ENCODE data around the gene FAM217B. TPM values are rescaled to one million over a fixed set of nuclear protein-coding genes. Genes with fewer than 3 reads are reported as not detected.

Gene FAM217B
- total RNA-seq, 1 donor from 2014 or later: 26.8 TPM

GRCh38 chr20:59933849-59934585, 6.2 kb upstream of the FAM217B start:
- peak; percentile 97 to 98 for ATAC-seq
- intact Hi-C loops (cut with DNase I): no loop called here
- TF ChIP-seq, protein P1, sequence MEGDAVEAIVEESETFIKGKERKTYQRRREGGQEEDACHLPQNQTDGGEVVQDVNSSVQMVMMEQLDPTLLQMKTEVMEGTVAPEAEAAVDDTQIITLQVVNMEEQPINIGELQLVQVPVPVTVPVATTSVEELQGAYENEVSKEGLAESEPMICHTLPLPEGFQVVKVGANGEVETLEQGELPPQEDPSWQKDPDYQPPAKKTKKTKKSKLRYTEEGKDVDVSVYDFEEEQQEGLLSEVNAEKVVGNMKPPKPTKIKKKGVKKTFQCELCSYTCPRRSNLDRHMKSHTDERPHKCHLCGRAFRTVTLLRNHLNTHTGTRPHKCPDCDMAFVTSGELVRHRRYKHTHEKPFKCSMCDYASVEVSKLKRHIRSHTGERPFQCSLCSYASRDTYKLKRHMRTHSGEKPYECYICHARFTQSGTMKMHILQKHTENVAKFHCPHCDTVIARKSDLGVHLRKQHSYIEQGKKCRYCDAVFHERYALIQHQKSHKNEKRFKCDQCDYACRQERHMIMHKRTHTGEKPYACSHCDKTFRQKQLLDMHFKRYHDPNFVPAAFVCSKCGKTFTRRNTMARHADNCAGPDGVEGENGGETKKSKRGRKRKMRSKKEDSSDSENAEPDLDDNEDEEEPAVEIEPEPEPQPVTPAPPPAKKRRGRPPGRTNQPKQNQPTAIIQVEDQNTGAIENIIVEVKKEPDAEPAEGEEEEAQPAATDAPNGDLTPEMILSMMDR (IDR thresholded peaks at IDR 0.05): peak; percentile 99
- Histone ChIP-seq H3K4me1 (peaks cover 23% of the 10 kb centered on the region), H3K4me3 (peak overlapping the region; percentile 68), H3K27ac (peak overlapping the region; percentile 69), H3K9me3 (no peaks in the 10 kb centered on the region), H3K27me3 (ENCODE audit: low read depth) (no peaks in the 10 kb centered on the region), H3K36me3 (no peaks in the 10 kb centered on the region)
- DNase-seq: peak; percentile 88

DNA sequence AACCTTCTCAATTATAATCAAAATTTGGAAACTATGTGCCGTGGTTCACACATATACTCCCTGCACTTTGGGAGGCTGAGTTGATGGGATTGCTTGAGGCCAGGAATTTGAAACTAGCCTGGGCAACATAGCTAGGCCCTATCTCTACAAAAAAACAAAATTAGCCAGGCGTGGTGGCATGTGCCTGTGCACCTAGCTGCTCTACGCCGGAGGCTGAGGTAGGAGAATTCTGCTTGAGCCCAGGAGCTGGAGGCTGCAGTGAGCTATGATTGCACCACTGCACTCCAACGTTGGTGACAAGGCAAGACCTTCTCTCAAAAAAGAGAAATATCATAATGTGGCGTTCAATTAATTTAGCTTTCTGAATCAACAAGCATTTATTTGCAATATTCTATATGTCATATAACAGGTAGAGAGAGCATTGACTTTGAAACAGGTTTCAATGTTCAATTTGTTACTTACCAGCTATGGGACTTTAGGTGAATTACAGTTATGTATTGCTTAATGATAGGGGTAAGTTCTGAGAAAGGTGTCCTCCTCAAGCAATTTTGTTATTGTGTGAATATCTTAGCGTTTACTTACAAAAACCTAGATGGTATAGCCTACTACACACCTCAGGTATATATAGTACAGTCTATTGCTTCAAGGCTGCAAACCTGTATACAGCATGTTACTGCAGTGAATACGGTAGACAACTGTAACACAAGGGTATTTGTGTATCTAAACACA, 4.6 kb upstream of the FAM217B start:
- H3K4me3 ChIP-seq: no peak overlapping the region
- intact Hi-C loops (cut with DNase I): no loop called here
- DNase-seq: no peak
- no peaks in the 10 kb centered on the region for H3K27me3 ChIP-seq (ENCODE audit: low read depth)
- no peaks in the 10 kb centered on the region for H3K9me3 ChIP-seq
- no peak overlapping the region for H3K27ac ChIP-seq
- TF ChIP-seq, protein P1 (IDR thresholded peaks at IDR 0.05): no peak
- peaks cover 27% of the 10 kb centered on the region for H3K4me1 ChIP-seq
- no peaks in the 10 kb centered on the region for H3K36me3 ChIP-seq
- no peak for ATAC-seq

GRCh38 chr20:59936409-59936808, 3.8 kb upstream of the FAM217B start:
- intact Hi-C loops (cut with DNase I): no loop called here
- no peak for ATAC-seq
- Histone ChIP-seq H3K9me3 (no peaks in the 10 kb centered on the region), H3K27me3 (ENCODE audit: low read depth) (no peaks in the 10 kb centered on the region), H3K36me3 (no peaks in the 10 kb centered on the region), H3K4me1 (peaks cover 32% of the 10 kb centered on the region), H3K4me3 (no peak overlapping the region), H3K27ac (no peak overlapping the region)
- TF ChIP-seq, protein P1 (IDR thresholded peaks at IDR 0.05): no peak
- DNase-seq: no peak

DNA sequence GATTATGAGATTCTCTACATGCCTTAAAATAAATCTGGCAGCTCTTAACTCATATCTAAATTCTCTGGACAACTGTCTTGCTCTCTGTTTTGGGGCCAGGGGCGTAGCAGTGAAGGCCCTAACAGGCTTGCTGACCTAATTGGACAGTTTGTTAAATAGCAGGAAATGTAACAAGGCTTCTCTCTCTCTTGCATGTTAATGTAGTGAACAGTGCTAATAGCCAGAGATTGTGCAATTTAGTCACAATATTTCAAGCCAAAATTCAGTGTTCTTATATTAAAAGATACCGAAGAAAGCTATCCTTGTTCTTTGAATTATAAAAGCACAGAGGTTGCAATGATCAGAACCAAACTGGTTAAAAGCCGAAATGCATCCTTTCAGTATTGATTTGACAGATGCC, 3.0 kb upstream of the FAM217B start:
- no peak for DNase-seq
- H3K27me3 ChIP-seq (ENCODE audit: low read depth): no peaks in the 10 kb centered on the region
- TF ChIP-seq, protein P1 (IDR thresholded peaks at IDR 0.05): no peak
- H3K4me1 ChIP-seq: peaks cover 39% of the 10 kb centered on the region
- no peaks in the 10 kb centered on the region for H3K9me3 ChIP-seq
- no peak overlapping the region for H3K27ac ChIP-seq
- no peak for ATAC-seq
- peaks cover under 1% of the 10 kb centered on the region for H3K36me3 ChIP-seq
- no peak overlapping the region for H3K4me3 ChIP-seq
- intact Hi-C loops (cut with DNase I): no loop called here

DNA sequence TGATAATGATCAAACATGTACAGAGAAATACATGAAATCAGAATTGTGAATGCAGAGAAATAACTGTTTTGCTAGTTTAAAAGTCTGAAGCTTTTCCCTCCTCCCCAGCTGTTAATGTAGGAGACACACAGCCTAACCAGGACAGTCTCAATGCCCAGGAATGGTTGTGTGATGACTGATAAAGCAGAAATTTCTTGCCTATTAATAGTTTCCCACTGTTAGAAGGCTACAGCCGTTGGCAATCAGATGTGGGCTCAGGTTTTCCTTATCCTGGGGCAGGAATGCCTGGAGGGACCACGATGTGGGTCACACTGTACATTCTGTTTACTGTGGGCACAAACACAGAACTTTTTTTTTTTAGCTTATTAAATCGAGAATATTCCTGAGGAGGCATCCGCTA, 2.0 kb upstream of the FAM217B start:
- Histone ChIP-seq H3K27ac (no peak overlapping the region), H3K9me3 (no peaks in the 10 kb centered on the region), H3K36me3 (peaks cover 11% of the 10 kb centered on the region), H3K4me3 (peak overlapping the region; percentile 81), H3K4me1 (peaks cover 40% of the 10 kb centered on the region), H3K27me3 (ENCODE audit: low read depth) (no peaks in the 10 kb centered on the region)
- DNase-seq (no peak), ATAC-seq (no peak)
- TF ChIP-seq, protein P1 (IDR thresholded peaks at IDR 0.05): no peak
- intact Hi-C loops (cut with DNase I): no loop called here

Measured in lower lobe of right lung (tissue), 2 donors.